Muscle layer of duodenum (tissue), 2 donors: ENCODE results near the gene C1orf56.
A peak's percentile ranks its signal among the peaks of the same experiment; 100 is the strongest.

Experiments used
- H3K27ac ChIP-seq: one replicate; pipeline ENCODE4 v1.7.0; 2013; ENCODE audit warnings: mild to moderate bottlenecking, low read length
- H3K27me3 ChIP-seq: one replicate; pipeline ENCODE4 v1.7.0; 2013; ENCODE audit warnings: low read depth, mild to moderate bottlenecking, control low read depth, low read length
- H3K36me3 ChIP-seq, 2 donors: one replicate each; pipeline ENCODE4 v1.7.0; 2013; ENCODE audit warnings: low read length in 2 of 2, control low read depth in 1 of 2, mild to moderate bottlenecking in 1 of 2; ENCODE audit not compliant: insufficient read depth in 2 of 2, control insufficient read depth in 1 of 2
- H3K4me1 ChIP-seq, 2 donors: one replicate each; pipeline ENCODE4 v1.7.0; 2013; ENCODE audit warnings: low read length in 2 of 2, mild to moderate bottlenecking in 2 of 2, control low read depth in 1 of 2, moderate library complexity in 1 of 2; ENCODE audit not compliant: insufficient read depth in 2 of 2, control insufficient read depth in 1 of 2
- H3K4me3 ChIP-seq, 2 donors: one replicate each; pipeline ENCODE4 v1.7.0; 2013; ENCODE audit warnings: low read length in 2 of 2, low read depth in 1 of 2, mild to moderate bottlenecking in 1 of 2
- H3K9me3 ChIP-seq, 2 donors: one replicate each; pipeline ENCODE4 v1.7.0; 2013; ENCODE audit warnings: low read length in 2 of 2, control low read depth in 1 of 2, mild to moderate bottlenecking in 1 of 2; ENCODE audit not compliant: control insufficient read depth in 1 of 2
- donor health status: healthy.

Gene C1orf56

GRCh38 chr1:151054971-151055547 lies 7.5 kb downstream of the C1orf56 start:
- Histone ChIP-seq H3K36me3 (peaks cover 42 to 64% of the 10 kb centered on the region in 2 donors), H3K27me3 (no peaks in the 10 kb centered on the region), H3K9me3 (no peaks in the 10 kb centered on the region), H3K4me3 (no peak overlapping the region), H3K4me1 (peaks cover 7 to 33% of the 10 kb centered on the region in 2 donors), H3K27ac (peak overlapping the region; percentile 70)

GRCh38 chr1:151055581-151055980 lies 8.0 kb downstream of the C1orf56 start:
- H3K9me3 ChIP-seq: no peaks in the 10 kb centered on the region
- H3K4me1 ChIP-seq: peaks cover 7 to 33% of the 10 kb centered on the region in 2 donors
- H3K27me3 ChIP-seq: no peaks in the 10 kb centered on the region
- peak overlapping the region; percentile 70 for H3K27ac ChIP-seq
- H3K36me3 ChIP-seq: peaks cover 42 to 64% of the 10 kb centered on the region in 2 donors
- no peak overlapping the region for H3K4me3 ChIP-seq

GRCh38 chr1:151056149-151056548 lies 8.6 kb downstream of the C1orf56 start:
- H3K9me3 ChIP-seq: no peaks in the 10 kb centered on the region
- H3K4me3 ChIP-seq: peak overlapping the region; percentile 2 to 99
- H3K27ac ChIP-seq: peak overlapping the region; percentile 70
- no peaks in the 10 kb centered on the region for H3K27me3 ChIP-seq
- H3K4me1 ChIP-seq: peaks cover 7 to 38% of the 10 kb centered on the region in 2 donors
- peaks cover 42 to 64% of the 10 kb centered on the region in 2 donors for H3K36me3 ChIP-seq

GRCh38 chr1:151058692-151059091 lies 11.1 kb downstream of the C1orf56 start:
- Histone ChIP-seq H3K36me3 (peaks cover 25 to 41% of the 10 kb centered on the region in 2 donors), H3K27me3 (no peaks in the 10 kb centered on the region), H3K4me3 (peak overlapping the region; percentile 90 to 99), H3K27ac (peak overlapping the region; percentile 98), H3K4me1 (peaks cover 7 to 41% of the 10 kb centered on the region in 2 donors), H3K9me3 (no peaks in the 10 kb centered on the region)

- peak within 1 kb of the TSS; percentile 98 for H3K27ac ChIP-seq
- H3K4me1 ChIP-seq: peaks cover 7 to 41% of the 10 kb centered on the region in 2 donors
- peak within 1 kb of the TSS; percentile 90 to 99 for H3K4me3 ChIP-seq
- H3K36me3 ChIP-seq: peaks cover 19 to 34% of the 10 kb centered on the region in 2 donors
- H3K9me3 ChIP-seq: no peaks in the 10 kb centered on the region
- no peaks in the 10 kb centered on the region for H3K27me3 ChIP-seq
These were observed 11.8 kb downstream of the C1orf56 start, which contains the start of gene CDC42SE1 for GRCh38 chr1:151059109-151060006. Gene CDC42SE1 (minus strand): TSS chr1:151059622. CDS start chr1:151055730, 3,892 bp downstream.

GRCh38 chr1:151060007-151060656 lies 12.6 kb downstream of the C1orf56 start, which contains the start of gene MLLT11:
Gene MLLT11 (plus strand): TSS chr1:151060397. CDS start chr1:151067225, 6,828 bp downstream.
- Histone ChIP-seq H3K27me3 (no peaks in the 10 kb centered on the region), H3K27ac (peak within 1 kb of the TSS; percentile 98), H3K9me3 (no peaks in the 10 kb centered on the region), H3K36me3 (peaks cover 11 to 26% of the 10 kb centered on the region in 2 donors), H3K4me3 (peak within 1 kb of the TSS; percentile 90 to 99), H3K4me1 (peaks cover 7 to 41% of the 10 kb centered on the region in 2 donors)

GRCh38 chr1:151060657-151061421 lies 13.3 kb downstream of the C1orf56 start:
- H3K4me1 ChIP-seq: peaks cover 7 to 35% of the 10 kb centered on the region in 2 donors
- peak overlapping the region; percentile 98 for H3K27ac ChIP-seq
- no peaks in the 10 kb centered on the region for H3K27me3 ChIP-seq
- peaks cover 4 to 19% of the 10 kb centered on the region in 2 donors for H3K36me3 ChIP-seq
- no peaks in the 10 kb centered on the region for H3K9me3 ChIP-seq
- H3K4me3 ChIP-seq: peak overlapping the region; percentile 90 to 99

GRCh38 chr1:151061704-151062103 lies 14.2 kb downstream of the C1orf56 start:
- H3K27me3 ChIP-seq: no peaks in the 10 kb centered on the region
- no peak overlapping the region for H3K27ac ChIP-seq

GRCh38 chr1:151062741-151063371 lies 15.3 kb downstream of the C1orf56 start:
- no peaks in the 10 kb centered on the region for H3K9me3 ChIP-seq
- H3K4me1 ChIP-seq: peaks cover 0 to 15% of the 10 kb centered on the region in 2 donors
- no peaks in the 10 kb centered on the region for H3K27me3 ChIP-seq
- peaks cover 0 to 17% of the 10 kb centered on the region in 2 donors for H3K36me3 ChIP-seq
- no peak overlapping the region for H3K4me3 ChIP-seq
- no peak overlapping the region for H3K27ac ChIP-seq

More at GRCh38 chr1:151061704-151062103, 14.2 kb downstream of the C1orf56 start:
- peaks cover 4 to 26% of the 10 kb centered on the region in 2 donors for H3K4me1 ChIP-seq
- no peaks in the 10 kb centered on the region for H3K9me3 ChIP-seq
- H3K4me3 ChIP-seq: peak overlapping the region; percentile 90 to 99
- peaks cover 0 to 17% of the 10 kb centered on the region in 2 donors for H3K36me3 ChIP-seq

- Histone ChIP-seq H3K9me3 (no peaks in the 10 kb centered on the region), H3K4me3 (no peak overlapping the region), H3K4me1 (peaks cover 0 to 8% of the 10 kb centered on the region in 2 donors), H3K36me3 (no peaks in the 10 kb centered on the region), H3K27me3 (no peaks in the 10 kb centered on the region), H3K27ac (no peak overlapping the region)
These were observed 17.6 kb downstream of the C1orf56 start for GRCh38 chr1:151065089-151065645.
